ENCODE results near the gene PARK7. TPM values are rescaled to one million over a fixed set of nuclear protein-coding genes. Genes with fewer than 3 reads are reported as not detected.
A peak's percentile ranks its signal among the peaks of the same experiment; 100 is the strongest.

Gene PARK7
- total RNA-seq, 1 experiment from 2014 or later = 359 TPM

DNA sequence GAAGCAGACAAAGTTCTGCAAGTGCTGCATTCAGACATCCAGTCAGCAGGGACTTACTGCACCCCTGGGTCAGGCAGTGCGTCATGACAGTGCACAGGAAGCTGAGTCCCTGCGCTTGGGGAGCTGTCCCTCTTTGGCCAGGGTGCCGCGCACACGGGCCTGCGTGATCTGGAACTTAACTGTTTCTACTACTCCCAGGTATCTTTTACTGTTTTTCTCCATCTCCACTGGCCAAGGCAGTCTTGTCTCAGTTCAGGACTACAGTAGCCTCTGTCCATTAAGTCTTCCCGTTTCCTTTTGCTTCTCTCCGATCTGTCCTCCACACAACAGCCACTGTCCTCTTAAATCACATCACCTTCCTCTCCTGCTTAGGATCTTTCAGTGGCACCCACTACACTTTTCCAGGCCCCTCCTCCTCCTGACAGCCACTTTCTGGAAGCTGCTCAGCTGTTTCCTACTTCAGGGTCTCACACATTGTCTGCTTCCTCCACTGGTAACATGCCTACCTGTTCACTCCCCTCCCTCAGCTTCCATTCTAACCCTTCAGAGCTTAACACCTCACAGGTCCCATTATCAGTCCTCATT lies 48.7 kb downstream of the PARK7 start:
- DNase-seq (ENCODE audit: low spot score) = no peak

DNA sequence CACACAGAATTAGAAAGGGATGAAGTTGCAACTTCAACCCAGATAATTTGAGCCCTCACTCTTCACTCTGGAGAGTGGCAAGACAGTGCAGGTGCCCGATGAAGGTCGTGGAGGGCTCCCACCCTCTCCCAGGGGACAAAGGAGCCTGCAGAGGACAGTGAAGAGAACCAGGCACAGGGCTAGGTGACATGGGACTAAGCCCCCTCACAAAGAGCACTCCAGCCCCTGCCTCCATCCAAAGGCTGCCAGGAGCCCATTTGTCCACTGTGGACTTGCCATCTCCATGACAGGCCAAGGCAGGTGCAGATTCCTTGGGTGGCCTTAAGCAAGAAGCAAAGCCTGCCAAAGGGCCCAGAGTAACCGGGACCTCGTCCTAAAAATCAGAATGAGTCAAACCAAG lies 49.5 kb downstream of the PARK7 start:
- no peak for DNase-seq (ENCODE audit: low spot score)

GRCh38 chr1:8011923-8012858 lies 50.7 kb downstream of the PARK7 start:
- no peak for DNase-seq (ENCODE audit: low spot score)

DNA sequence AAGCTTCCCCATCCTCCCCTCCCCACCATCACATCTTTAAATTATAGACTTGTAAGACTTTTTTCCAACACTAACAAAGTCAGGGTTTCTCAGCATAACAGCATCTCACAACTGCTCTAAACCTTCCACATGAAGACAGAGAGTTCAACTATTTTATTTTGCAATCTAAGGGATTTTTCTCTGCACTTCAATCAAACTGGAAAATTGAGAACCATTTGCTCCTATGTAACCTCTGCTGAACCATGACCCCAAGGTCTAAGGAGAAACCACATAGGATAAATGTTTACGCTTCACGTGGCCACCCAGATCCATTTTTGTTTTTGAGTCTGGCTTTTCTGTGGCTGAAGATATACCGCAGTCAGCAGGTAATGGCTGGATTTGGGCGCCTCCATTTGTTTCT lies 51.4 kb downstream of the PARK7 start:
- no peak for DNase-seq (ENCODE audit: low spot score)

- no peak for DNase-seq (ENCODE audit: low spot score)
Observed at GRCh38 chr1:8013399-8013798, 51.9 kb downstream of the PARK7 start.

DNA sequence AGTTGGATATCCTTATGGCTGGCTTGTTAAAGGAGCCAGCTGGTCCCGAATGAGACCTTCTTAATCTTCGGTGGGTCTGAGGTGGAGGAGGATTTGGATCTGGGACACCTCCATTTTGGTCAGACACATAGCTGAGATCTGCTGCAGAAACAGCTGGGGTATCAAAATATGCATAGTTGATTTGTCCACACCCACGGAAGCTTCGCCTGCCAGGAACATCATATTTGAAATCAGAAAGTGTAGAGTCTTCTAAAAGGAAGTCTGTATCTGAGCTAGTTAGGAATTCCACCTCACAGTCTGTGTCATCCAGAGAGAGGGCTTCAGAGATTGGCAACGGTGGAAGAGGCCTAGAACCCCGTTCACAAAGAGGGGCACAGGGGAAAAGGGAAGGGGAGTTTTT lies 52.3 kb downstream of the PARK7 start:
- no peak for DNase-seq (ENCODE audit: low spot score)

- no peak for DNase-seq (ENCODE audit: low spot score)
Observed at GRCh38 chr1:8014381-8014988, 53.0 kb downstream of the PARK7 start.

- peak; percentile 75 for DNase-seq (ENCODE audit: low spot score)
Observed at GRCh38 chr1:8015036-8015808, 53.7 kb downstream of the PARK7 start.

DNA sequence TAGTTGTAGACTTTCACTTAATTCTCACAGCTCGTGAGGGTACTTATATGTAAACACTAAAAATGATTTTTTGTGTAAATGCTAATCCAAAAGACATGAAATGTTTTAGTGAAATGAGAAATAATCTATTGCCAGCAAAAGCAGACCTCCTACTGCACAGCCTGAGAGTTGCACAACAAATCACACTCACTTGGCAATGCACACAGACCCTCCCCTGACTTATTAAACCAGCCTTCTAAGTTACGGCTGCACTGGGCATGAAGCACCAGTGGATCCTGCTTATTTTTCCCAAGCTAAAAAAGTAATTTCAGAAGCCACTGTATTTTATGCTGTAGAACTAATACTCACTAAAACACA lies 54.3 kb downstream of the PARK7 start:
- no peak for DNase-seq (ENCODE audit: low spot score)

- no peak for DNase-seq (ENCODE audit: low spot score)
Observed at GRCh38 chr1:8016210-8016894, 54.8 kb downstream of the PARK7 start.

GRCh38 chr1:8016895-8017241 lies 55.4 kb downstream of the PARK7 start:
- DNase-seq (ENCODE audit: low spot score) = no peak

DNA sequence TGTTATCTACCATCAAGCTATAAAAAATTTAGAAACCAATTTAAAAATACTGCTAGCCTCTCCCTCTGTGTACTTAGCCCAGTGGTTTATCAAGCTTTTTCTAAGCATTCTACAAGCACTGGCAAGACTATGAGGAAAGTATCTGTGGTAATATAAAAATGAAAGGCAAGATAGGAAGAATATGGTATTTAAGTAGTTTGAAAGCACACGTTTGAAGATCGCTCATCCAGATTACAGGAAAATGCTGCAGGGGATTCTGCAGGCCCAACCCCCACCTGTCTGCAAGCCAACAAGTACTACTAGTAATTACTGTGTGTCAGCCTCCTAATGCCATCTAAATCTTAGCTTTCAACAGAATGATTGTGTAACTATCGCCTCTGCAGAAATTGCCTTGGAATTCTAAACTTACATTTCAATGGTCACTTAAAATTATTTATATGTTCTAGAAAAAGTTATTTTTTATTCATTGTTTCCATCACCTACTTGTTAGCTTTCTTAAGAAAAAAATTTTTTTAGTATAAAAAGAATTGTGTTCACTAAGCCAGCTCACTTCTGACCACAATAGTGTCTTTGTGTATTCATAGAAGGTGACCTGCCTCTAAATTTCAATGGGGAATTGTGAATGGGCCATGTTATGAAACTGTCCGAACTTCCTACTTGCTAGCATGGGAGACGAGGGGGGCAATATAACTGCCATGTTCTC lies 56.1 kb downstream of the PARK7 start:
- DNase-seq (ENCODE audit: low spot score) = no peak

DNA sequence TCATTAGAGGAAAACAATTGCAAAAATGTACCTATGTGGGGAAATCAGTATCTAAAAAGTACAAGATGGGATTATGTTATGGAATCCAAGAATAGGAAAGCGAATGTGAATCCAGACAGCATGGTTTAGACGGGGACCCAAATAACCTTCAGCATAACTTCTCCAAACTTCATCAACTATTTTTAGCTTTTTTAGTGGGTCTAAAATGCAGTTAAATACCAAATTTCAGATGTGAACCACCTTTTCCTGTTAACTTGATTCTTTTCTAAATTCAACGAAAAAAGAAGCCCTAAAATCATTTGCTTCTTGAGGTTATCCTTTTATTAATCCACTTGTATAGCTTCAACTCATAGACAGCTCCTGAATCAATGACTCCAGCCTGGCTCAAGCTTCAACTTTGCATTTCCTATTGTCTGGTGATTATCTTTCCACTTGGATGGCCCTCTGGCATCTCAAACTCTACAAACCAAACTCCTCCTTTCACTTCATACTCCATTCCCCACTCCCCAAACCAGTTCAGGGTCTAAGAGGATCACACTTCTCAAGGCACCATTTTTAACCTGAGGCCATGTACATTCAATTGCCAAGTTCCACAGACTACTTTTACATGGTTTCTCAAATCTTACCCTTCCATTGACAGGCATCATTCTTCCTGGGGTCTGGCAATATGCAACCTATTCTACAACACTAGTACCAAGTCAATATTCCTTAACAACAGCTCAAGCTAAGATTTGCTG lies 57.1 kb downstream of the PARK7 start:
- DNase-seq (ENCODE audit: low spot score) = no peak

GRCh38 chr1:8019229-8019620 lies 57.7 kb downstream of the PARK7 start:
- no peak for DNase-seq (ENCODE audit: low spot score)

DNA sequence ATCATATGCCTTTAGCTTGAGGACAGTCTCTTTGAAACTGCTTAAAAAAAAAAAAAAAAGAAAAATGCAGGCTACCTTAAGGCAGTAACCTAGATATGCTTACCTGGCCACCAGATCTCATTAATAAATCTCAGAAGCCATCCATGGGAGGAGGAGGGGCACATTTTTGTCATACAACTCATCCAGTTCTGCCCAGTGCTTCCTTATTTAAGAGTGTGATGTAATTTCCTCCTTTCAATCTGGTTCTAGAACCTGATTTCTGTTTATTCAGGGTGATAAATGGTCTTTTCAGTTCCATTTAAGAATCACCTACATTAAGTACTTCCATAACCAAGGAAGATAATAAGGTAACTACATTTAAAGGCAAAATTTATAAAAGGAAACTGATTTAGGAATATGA lies 58.5 kb downstream of the PARK7 start:
- peak; percentile 74 for DNase-seq (ENCODE audit: low spot score)

DNA sequence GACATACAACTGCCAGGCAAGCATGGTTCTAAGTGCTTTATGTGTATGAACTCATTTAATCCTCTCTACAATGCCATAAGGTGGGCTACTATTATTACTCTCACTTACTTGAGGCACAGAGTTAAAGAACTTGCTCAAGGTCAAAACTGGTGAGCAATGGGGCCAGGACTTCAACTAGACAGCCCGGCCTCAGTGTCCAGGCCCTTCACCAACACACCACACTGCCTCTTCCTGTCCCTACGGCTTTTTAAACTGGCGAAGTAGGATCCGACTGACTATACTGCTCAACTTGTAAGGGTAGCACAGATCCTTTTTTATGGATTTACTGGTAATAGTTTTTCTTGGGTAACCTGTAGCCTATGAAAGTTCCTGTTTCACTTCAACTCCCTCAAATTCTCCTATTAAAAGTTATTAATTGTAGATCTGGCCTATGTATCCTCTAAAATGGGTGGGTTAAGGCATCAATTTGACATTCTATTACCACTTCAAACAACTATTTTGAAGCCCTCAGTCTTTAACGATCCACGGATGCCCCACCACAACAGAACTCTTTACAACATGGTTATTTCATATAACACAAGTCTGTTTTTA lies 60.3 kb downstream of the PARK7 start:
- no peak for DNase-seq (ENCODE audit: low spot score)

GRCh38 chr1:8022395-8023286 lies 61.1 kb downstream of the PARK7 start:
- DNase-seq (ENCODE audit: low spot score) = no peak

GRCh38 chr1:8023287-8023994 lies 61.9 kb downstream of the PARK7 start:
- DNase-seq (ENCODE audit: low spot score) = no peak

DNA sequence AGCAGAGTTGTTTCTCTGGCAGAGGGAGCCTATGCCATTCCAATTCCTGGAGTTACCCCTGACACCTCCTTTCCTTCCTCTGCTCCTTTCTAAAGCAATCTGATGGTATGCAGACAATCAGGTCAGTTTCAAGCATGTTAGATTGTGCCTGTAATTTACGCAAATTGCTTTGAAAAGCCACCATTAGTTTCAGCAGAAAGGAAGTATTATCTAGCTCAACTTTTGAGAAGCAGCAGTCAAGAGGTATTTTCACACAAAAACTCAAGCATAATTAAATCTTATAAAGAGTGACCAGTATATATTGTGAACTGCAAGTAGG lies 62.4 kb downstream of the PARK7 start:
- no peak for DNase-seq (ENCODE audit: low spot score)
